Endometrial microvascular endothelial cells (primary cell): ENCODE results near the gene SMCHD1. TPM values are rescaled to one million over a fixed set of nuclear protein-coding genes. Genes with fewer than 3 reads are reported as not detected.

ENCODE experiments used
- in situ Hi-C: cut with HindIII; loops from 2 replicates; pipeline ENCODE4 v1.10.0; 2017; ENCODE audit warnings: low sequenced_read_pairs, low pct_unique_long_range_greater_than_20kb; ENCODE audit errors: inconsistent ontology term
- total RNA-seq: library from RNA; depleted of rRNA; stranded (reverse); fragments of >200 nt; gene quantifications from one replicate; pipeline ENCODE4 v1.2.3, GENCODE V29; 2015; ENCODE audit errors: inconsistent ontology term

Gene SMCHD1
- total RNA-seq: 27.6 TPM

GRCh38 chr18:2655178-2655953 is at the start of gene SMCHD1:
Gene SMCHD1, plus strand, starts transcription at chr18:2655726. Its CDS starts 350 bp downstream, at chr18:2656076.
- in situ Hi-C loops: no loop called here

- in situ Hi-C loops: no loop called here
These were observed 49.2 kb upstream of the SMCHD1 start for GRCh38 chr18:2606335-2606734.

- in situ Hi-C loops: no loop called here
These were observed 45.9 kb upstream of the SMCHD1 start for GRCh38 chr18:2609604-2610003.

GRCh38 chr18:2610549-2610948 is 45.0 kb upstream of the SMCHD1 start:
- in situ Hi-C loops: no loop called here

- in situ Hi-C loops: no loop called here
These were observed 42.5 kb upstream of the SMCHD1 start for GRCh38 chr18:2612996-2613395.

- in situ Hi-C loops: no loop called here
These were observed 38.0 kb upstream of the SMCHD1 start for GRCh38 chr18:2617401-2617998.

GRCh38 chr18:2618009-2618408 is 37.5 kb upstream of the SMCHD1 start:
- in situ Hi-C loops: no loop called here

- in situ Hi-C loops: no loop called here
These were observed 30.3 kb upstream of the SMCHD1 start for GRCh38 chr18:2625217-2625616.

GRCh38 chr18:2627821-2628276 is 27.7 kb upstream of the SMCHD1 start:
- in situ Hi-C loops: no loop called here

GRCh38 chr18:2629003-2629402 is 26.5 kb upstream of the SMCHD1 start:
- in situ Hi-C loops: no loop called here

- in situ Hi-C loops: no loop called here
These were observed 19.9 kb upstream of the SMCHD1 start for GRCh38 chr18:2635586-2635985.

GRCh38 chr18:2636126-2636631 is 19.3 kb upstream of the SMCHD1 start:
- in situ Hi-C loops: no loop called here

- in situ Hi-C loops: no loop called here
These were observed 13.9 kb upstream of the SMCHD1 start for GRCh38 chr18:2641638-2642037.

- in situ Hi-C loops: no loop called here
These were observed 12.8 kb upstream of the SMCHD1 start for GRCh38 chr18:2642771-2643170.

GRCh38 chr18:2644535-2644934 is 11.0 kb upstream of the SMCHD1 start:
- in situ Hi-C loops: no loop called here

GRCh38 chr18:2651981-2652380 is 3.5 kb upstream of the SMCHD1 start:
- in situ Hi-C loops: no loop called here

- in situ Hi-C loops: no loop called here
These were observed 2.1 kb upstream of the SMCHD1 start for GRCh38 chr18:2653467-2653866.

GRCh38 chr18:2654169-2654927 is 1.2 kb upstream of the SMCHD1 start:
- in situ Hi-C loops: no loop called here

GRCh38 chr18:2654928-2655177 is 673 bp upstream of the SMCHD1 start:
- in situ Hi-C loops: no loop called here

GRCh38 chr18:2655954-2656236 is 369 bp downstream of the SMCHD1 start:
- in situ Hi-C loops: no loop called here
